MG63 (cell line): ENCODE data around the gene TGM3. TPM values are rescaled to one million over a fixed set of nuclear protein-coding genes. Genes with fewer than 3 reads are reported as not detected.

ENCODE experiments used
- DNase-seq: peaks from one replicate; pipeline ENCODE4 v3.0.0-alpha.2; 2020
- H3K27me3 ChIP-seq: fragments of 250-450 bp; sonication (Bioruptor Pico); 2 replicates; pipeline ENCODE4 v1.5.1; 2020; ENCODE audit warnings: mild to moderate bottlenecking, moderate library complexity
- H3K36me3 ChIP-seq: fragments of 250-450 bp; sonication (Bioruptor Pico); 2 replicates; pipeline ENCODE4 v1.5.1; 2020; ENCODE audit warnings: mild to moderate bottlenecking, moderate library complexity
- H3K4me3 ChIP-seq: fragments of 250-450 bp; sonication (Bioruptor Pico); 2 replicates; pipeline ENCODE4 v1.5.1; 2020; ENCODE audit warnings: mild to moderate bottlenecking, moderate library complexity
- H3K9me3 ChIP-seq: fragments of 250-450 bp; sonication (Bioruptor Pico); 2 replicates; pipeline ENCODE4 v1.5.1; 2020; ENCODE audit warnings: mild to moderate bottlenecking, moderate library complexity
- total RNA-seq: library from RNA; depleted of rRNA; stranded (reverse); fragments of >200 nt; shearing (Covaris generic); gene quantifications from 2 replicates; pipeline ENCODE4 v1.2.3, GENCODE V29; 2014; ENCODE audit warnings: low replicate concordance

TGM3 gene
- total RNA-seq, 1 experiment from 2014 or later, result not detected

DNA sequence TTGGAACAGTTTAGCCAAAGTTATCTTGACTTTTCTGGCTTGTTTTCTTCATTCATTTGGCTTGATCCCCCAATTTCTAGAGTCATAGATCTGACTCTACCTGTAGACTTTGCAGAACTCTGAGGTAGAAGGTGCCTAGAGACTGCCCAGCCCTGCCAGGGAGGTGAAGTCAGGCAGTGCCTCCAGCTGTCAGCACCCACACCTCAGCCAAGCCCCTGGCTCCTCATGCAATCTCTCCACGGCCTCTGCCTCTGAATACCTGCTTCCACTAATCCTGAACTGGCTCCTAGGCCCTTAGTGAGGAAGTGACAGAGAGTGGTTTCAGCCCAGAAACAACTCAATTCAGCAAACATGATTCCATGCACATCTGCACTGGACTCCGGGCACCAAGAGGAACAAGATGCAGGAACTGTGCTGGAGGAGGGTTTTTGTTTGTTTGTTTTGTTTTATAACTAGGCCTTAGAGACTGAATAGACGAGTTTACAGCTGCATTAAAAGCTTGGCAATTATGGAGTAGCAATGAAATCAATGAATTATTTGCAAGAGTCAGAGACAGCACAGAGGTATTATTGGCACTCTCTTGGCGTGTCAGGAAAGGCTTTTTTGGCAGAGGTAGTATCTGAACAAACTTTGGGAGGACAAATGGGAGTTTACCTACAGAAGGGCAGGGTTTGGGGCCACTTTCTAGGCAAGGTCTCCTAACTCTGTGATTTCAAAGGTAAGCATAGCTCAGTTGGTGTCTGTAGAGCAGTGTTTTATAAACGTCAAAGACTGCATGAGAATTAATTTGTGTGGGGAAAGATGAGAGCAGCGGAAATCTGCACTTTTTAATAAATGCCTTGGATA lies 25.2 kb downstream of the TGM3 start:
- no peak for DNase-seq
- H3K9me3 ChIP-seq, result no peaks in the 10 kb centered on the region
- H3K27me3 ChIP-seq, result no peaks in the 10 kb centered on the region

DNA sequence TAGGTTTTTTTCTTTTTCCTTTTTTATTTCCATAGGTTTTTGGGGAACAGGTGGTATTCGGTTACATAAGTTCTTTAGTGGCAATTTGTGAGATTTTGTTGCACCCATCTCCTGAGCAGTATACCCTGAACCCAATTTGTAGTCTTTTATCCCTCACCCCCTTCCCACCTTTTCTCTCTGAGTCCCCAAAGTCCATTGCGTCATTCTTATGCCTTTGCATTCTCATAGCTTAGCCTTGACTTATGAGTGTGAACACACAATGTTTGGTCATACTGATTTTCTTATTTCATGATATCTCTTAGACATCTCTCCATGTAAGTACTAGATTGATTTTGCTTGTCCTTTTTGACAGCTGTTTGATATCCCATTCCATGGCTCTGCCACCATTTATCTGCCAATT lies 27.2 kb downstream of the TGM3 start:
- DNase-seq, result no peak
- no peaks in the 10 kb centered on the region for H3K9me3 ChIP-seq
- H3K4me3 ChIP-seq, result no peak overlapping the region
- no peaks in the 10 kb centered on the region for H3K36me3 ChIP-seq
- no peaks in the 10 kb centered on the region for H3K27me3 ChIP-seq

More for the DNA sequence above, 25.2 kb downstream of the TGM3 start:
- H3K4me3 ChIP-seq, result no peak overlapping the region
- no peaks in the 10 kb centered on the region for H3K36me3 ChIP-seq

DNA sequence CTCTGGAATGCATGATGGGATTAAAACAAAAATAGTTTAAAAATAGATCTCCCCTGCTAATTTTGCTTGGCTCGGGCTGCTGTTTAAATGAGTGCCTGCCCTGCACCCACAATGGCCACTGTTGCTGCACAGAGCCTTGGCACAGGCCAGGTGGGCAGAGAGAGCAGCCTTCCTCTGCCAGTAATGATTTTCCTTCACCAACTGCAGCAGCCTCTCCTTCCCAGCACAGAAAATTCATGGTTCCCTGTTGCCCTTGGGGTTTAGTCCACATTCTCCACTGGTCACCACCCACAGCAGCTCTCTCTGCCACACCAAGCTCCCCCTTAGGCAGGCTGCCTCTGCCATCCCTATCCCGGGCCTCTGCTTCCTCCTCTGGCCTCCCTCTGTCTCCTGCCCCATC lies 30.2 kb downstream of the TGM3 start:
- no peak for DNase-seq
- no peak overlapping the region for H3K4me3 ChIP-seq
- H3K36me3 ChIP-seq, result no peaks in the 10 kb centered on the region
- no peaks in the 10 kb centered on the region for H3K9me3 ChIP-seq
- H3K27me3 ChIP-seq, result no peaks in the 10 kb centered on the region

DNA sequence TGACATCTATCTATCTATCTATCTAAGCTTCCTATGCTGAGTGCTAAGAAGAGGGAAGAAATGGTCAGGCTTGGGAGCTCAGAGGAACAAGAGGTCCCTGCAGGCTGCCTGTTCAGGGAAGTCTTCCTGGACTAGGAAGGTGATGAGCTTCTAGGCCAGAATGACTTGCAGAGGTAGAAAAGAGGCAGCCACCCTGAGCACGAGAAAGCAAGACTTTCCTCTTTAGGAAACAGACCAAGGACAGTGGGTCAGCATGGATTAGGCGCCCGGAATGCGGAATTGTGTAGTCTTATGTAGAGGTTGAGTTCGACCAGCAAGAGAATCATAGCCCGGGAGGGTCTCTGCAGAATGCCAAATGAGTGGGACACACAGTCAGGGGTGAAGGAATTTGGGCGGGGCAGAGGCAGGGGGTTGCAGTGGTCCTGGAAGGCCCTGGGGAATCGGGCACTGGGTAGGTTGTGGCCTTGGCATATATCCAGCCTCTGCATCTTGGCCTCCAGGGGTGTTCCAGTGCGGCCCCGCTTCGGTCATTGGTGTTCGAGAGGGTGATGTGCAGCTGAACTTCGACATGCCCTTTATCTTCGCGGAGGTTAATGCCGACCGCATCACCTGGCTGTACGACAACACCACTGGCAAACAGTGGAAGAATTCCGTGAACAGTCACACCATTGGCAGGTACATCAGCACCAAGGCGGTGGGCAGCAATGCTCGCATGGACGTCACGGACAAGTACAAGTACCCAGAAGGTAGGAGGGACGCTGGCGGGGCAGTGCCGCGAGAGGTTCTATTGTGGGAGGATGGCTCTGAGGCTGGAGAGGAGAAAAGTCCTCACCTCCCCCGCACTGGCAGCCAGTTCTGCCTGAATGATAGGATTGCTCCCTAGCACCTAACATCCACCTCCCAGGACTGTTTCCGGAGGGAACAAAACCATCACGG lies 32.1 kb downstream of the TGM3 start:
- Histone ChIP-seq H3K4me3 (no peak overlapping the region), H3K27me3 (no peaks in the 10 kb centered on the region), H3K36me3 (no peaks in the 10 kb centered on the region), H3K9me3 (no peaks in the 10 kb centered on the region)
- DNase-seq, result no peak

DNA sequence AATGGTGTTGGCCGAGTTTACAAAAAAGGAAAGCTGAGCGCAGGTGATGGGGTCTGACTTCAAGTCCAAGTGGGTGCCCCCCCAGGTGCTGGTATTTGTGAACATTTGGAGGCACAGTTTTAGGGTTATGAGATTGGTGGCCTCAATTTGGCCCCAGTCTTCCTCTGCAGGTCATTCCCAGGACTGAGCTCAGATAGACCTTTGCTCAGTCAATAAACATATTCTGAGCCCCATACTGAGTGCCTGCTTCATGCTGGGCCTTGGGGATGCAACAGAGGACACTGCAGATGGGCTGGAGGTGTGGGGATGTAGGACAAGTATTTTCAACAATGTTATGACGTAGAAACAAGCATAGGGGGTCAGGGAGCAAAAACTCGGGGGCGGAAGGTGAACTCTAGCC lies 33.5 kb downstream of the TGM3 start:
- no peaks in the 10 kb centered on the region for H3K36me3 ChIP-seq
- no peaks in the 10 kb centered on the region for H3K9me3 ChIP-seq
- DNase-seq, result no peak
- no peak overlapping the region for H3K4me3 ChIP-seq
- no peaks in the 10 kb centered on the region for H3K27me3 ChIP-seq

DNA sequence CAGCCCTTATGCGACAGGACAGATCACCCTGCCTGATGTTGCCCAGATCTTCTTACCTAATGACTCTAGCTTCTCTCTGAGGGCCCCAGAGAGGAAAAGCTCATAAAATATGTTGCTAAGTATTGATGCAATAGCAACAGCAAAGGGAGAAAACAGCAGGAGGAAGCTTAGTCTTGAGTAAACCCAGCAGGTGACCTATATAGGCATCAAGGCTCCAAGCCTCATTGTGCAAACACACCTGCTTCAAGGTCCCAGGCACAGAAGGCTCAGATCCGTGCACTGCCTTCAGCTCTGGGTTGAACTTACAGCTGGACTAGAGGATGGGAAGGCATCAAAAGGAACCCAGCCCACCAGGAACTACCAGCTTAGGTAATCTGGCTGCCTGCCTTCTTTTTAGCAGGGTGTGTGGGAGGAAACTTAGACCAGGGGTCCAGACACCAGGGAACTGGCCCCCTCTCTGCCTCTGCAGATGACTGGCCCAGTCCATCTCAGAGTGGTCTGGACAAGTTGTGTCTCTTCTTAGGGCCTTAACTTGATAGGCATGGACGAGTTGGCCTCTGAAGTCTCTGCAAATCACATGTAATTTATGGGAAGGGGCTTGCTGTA lies 34.4 kb downstream of the TGM3 start:
- H3K27me3 ChIP-seq, result no peaks in the 10 kb centered on the region
- no peaks in the 10 kb centered on the region for H3K36me3 ChIP-seq
- no peak overlapping the region for H3K4me3 ChIP-seq
- H3K9me3 ChIP-seq, result no peaks in the 10 kb centered on the region
- no peak for DNase-seq

DNA sequence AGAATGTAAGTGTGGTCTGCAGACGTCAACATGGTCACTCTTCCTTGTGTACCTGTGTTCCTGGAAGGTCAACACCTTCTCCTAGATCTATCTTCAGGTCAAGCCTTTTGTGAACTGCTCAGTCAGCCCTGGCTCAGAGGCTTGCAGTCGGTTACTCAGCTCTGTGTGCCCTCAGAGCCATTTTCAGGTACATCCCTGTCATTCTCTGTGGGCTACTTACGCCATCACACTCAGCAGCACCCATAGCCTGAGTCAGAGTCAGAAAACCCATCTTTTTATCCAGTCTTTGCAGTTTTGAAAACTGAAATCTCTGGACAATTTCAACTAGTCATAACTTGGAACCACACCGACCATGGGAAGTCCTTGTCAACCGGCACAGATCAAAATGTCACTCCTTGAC lies 35.3 kb downstream of the TGM3 start:
- Histone ChIP-seq H3K36me3 (no peaks in the 10 kb centered on the region), H3K27me3 (no peaks in the 10 kb centered on the region), H3K4me3 (no peak overlapping the region), H3K9me3 (no peaks in the 10 kb centered on the region)
- DNase-seq, result no peak

DNA sequence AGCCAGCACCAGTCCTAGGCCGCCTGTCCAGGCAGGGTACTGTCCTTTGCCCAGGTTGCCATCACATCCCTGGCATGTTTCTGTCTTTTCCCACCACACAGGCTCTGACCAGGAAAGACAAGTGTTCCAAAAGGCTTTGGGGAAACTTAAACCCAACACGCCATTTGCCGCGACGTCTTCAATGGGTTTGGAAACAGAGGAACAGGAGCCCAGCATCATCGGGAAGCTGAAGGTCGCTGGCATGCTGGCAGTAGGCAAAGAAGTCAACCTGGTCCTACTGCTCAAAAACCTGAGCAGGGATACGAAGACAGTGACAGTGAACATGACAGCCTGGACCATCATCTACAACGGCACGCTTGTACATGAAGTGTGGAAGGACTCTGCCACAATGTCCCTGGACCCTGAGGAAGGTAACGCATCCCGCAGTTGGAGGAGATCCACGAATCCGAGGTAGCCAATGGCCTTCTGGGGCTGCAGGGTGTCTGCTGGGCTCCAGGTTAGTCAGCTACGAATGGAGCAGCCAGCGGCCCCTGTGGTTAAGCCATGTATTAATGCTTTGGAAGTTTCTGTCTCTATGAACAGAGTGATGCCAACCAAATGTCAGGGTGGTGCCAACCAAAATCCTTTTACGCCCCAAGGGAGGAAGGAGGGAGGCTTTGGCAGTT lies 36.2 kb downstream of the TGM3 start:
- DNase-seq, result peak; percentile 28
- Histone ChIP-seq H3K36me3 (no peaks in the 10 kb centered on the region), H3K4me3 (no peak overlapping the region), H3K27me3 (no peaks in the 10 kb centered on the region), H3K9me3 (no peaks in the 10 kb centered on the region)

DNA sequence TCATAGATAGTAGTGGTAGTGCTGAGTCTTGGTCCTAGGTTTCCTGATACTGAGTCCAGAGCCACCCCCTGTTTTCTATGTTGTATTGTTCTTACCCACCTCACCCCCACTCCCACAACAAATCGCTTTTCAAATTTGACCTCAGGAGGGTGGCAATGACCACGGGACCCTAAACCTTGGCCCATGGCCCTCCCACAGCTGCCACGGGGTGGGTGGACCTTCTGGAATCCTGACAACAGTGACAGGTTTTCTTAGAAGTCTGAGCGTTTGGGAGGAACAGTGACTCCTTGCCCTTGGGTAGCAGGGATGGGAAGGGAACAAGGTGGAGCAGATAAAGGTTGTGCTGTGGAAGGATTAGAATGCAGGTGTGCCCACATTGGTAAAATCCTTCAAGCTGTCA lies 36.9 kb downstream of the TGM3 start:
- DNase-seq, result no peak
- no peaks in the 10 kb centered on the region for H3K36me3 ChIP-seq
- no peaks in the 10 kb centered on the region for H3K27me3 ChIP-seq
- H3K4me3 ChIP-seq, result no peak overlapping the region
- no peaks in the 10 kb centered on the region for H3K9me3 ChIP-seq

DNA sequence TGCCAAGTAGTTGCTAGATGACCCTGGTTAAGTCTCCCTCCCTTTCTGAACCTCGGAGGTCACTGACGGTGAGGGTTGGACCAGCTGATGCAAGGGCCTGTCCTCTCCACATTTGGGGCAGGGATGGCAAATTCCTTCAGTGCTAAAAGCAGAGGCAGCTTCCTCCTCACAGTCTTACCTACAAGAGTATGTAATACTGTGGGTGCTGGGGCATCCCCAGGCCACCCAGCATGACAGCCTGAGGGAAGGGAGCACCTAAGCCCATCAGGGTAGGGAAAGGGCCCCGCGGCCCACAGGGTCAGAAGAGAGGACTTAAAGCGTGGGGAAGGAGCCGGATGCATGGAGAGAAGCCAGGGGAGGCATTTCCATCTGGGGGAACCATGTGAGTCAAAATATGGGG lies 38.0 kb downstream of the TGM3 start:
- DNase-seq, result no peak
- Histone ChIP-seq H3K36me3 (no peaks in the 10 kb centered on the region), H3K4me3 (no peak overlapping the region), H3K9me3 (no peaks in the 10 kb centered on the region), H3K27me3 (no peaks in the 10 kb centered on the region)

DNA sequence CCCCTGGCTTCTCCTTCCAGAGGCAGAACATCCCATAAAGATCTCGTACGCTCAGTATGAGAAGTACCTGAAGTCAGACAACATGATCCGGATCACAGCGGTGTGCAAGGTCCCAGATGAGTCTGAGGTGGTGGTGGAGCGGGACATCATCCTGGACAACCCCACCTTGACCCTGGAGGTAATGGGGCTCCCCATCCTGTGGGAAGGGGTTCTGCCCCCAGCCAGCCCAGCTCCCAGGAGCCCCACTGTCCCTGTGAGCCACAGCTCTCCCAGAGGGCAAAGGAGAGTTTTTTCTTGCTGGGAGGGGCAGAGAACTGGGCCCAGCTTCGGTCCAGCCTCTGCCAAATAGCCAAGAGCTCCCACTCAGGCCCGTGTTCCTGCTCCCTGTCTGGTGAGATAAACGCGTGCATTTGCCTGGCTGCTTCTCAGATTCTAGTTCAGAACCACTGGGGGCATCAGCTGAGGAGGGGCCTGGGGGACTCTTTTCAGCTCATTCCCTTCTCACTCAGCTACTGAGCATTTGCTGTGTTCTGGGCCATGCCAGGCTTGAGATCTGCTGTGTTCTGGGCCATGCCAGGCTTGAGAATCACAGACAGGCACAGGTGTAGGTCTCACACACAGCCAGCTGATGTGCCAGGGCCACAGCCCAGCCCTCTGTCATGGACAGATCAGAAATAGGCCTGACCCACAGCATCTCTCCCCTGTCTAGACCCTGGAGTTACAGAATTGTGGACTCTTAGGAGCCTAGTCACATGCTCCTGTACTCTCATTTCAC lies 39.5 kb downstream of the TGM3 start:
- no peaks in the 10 kb centered on the region for H3K9me3 ChIP-seq
- H3K36me3 ChIP-seq, result no peaks in the 10 kb centered on the region
- H3K4me3 ChIP-seq, result no peak overlapping the region
- no peaks in the 10 kb centered on the region for H3K27me3 ChIP-seq
- no peak for DNase-seq

DNA sequence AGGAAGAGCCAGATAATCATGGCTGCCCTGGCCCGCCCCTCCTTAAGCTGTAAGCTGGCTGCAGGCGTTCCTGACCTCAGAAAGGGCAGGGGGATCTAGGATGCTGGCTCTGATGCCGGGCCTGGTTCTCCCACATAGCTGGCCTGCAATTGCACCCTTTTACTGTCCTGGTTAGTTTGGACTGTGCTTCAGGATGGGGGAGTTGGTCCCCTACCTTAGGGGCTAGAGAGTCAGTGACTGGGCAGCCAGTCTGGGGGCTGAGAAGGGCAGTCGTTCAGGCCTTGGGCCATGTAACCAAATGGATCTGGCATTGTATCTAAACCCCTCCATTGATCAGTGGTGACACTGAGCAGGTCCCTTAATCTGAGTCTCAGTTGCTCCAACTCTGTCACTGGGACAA lies 40.7 kb downstream of the TGM3 start:
- no peaks in the 10 kb centered on the region for H3K27me3 ChIP-seq
- DNase-seq, result no peak
- H3K36me3 ChIP-seq, result no peaks in the 10 kb centered on the region
- no peaks in the 10 kb centered on the region for H3K9me3 ChIP-seq
- H3K4me3 ChIP-seq, result no peak overlapping the region

DNA sequence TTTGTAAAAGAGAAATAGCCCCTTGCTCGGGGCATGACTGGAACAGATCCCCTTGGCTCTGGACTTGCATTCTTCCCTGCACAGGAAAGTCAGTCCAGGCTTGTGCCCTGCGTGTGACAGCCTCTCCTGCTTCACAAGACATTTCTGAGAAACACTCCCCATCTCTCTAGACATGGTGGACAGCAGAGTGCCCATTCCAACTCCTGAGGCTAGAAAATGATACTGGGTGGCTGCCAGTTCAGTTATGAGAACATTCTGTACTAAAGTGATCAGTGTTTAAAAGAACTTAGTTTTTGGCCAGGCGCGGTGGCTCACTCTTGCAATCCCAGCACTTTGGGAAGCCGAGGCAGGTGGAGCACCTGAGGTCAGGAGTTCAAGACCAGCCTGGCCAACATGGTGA lies 41.3 kb downstream of the TGM3 start:
- Histone ChIP-seq H3K36me3 (no peaks in the 10 kb centered on the region), H3K4me3 (no peak overlapping the region), H3K27me3 (no peaks in the 10 kb centered on the region), H3K9me3 (no peaks in the 10 kb centered on the region)
- DNase-seq, result no peak

DNA sequence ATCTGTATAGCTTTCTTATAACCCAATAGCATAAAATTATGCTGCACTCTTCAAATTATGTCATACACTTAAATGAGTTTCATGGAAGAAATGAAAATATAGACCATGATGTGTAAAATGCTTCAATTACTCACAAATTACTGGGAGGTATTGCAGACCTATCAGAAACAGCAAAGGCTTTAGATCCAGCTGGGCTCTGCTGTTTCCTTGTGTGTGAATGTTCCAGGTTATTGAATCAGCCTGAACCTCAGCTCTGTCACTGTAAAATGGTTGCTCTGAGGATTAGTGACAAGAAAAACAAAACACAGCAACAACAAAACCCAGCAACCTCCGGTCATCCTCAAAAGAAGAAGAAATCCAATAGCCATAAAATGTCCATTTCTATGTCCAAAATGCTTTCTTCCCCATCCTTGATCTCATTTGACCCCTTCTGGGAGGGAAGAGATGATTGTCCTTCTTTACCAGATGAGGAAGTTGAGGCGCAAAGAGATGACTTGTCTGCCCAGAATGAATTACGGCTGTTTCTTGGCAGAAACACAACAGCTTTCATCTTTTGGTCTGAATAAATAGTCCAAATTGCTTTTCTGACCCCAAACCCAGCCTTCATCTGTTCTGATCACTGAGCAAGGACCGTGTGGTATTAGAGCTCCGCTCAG lies 42.7 kb downstream of the TGM3 start:
- DNase-seq, result no peak
- no peaks in the 10 kb centered on the region for H3K9me3 ChIP-seq
- no peaks in the 10 kb centered on the region for H3K36me3 ChIP-seq
- H3K27me3 ChIP-seq, result no peaks in the 10 kb centered on the region
- H3K4me3 ChIP-seq, result no peak overlapping the region

DNA sequence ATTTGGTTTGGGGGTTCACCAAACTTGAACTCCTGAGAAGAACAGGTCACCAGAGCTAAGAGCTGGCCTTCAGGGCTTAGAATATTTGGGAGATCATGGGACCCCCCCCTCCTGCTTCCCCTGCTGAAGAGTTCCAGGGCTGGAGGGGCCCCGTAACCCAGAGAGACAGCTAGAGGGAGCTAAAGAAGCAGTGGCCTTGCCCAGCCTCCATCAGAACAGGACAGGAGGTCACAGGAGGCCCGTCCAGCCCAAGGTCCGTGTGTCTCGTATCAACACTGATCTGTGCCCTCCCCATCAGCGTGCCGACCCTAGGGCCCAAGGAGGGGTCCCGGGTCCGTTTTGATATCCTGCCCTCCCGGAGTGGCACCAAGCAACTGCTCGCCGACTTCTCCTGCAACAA lies 44.3 kb downstream of the TGM3 start:
- H3K9me3 ChIP-seq, result no peaks in the 10 kb centered on the region

DNA sequence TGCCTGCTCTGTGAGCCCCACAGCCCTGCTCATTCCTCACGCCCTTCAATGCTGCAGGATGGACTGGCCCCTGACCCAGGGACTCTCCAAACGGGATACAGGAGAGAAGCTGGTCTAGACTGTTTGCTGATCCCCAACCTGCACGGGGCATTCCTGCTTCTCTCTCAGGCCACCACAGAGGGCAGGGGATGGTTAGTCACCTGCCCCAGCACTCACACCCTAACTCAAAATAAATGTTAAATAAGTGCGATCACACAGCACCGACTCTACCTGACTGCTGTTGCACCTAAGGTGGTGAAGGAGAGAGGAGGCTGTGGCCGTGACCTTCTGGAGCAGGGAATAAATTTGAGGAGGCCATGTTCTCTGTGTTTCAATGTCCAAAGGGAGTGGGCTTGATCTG lies 45.0 kb downstream of the TGM3 start:
- no peaks in the 10 kb centered on the region for H3K36me3 ChIP-seq
- no peaks in the 10 kb centered on the region for H3K27me3 ChIP-seq
- no peak for DNase-seq
- no peak overlapping the region for H3K4me3 ChIP-seq
- no peaks in the 10 kb centered on the region for H3K9me3 ChIP-seq

More for the DNA sequence above, 44.3 kb downstream of the TGM3 start:
- Histone ChIP-seq H3K4me3 (no peak overlapping the region), H3K27me3 (no peaks in the 10 kb centered on the region), H3K36me3 (no peaks in the 10 kb centered on the region)
- no peak for DNase-seq
